Measurements from ENCODE around the gene LONP1.
"Not testable (repeated sequence)": the region's sequence is repeated elsewhere in the genome, so short reads cannot be mapped to it uniquely, and the experiment has no call there.

The LONP1 gene

GRCh38 chr19:5691822-5692722 lies 27.9 kb downstream of the LONP1 start:
- no peak for DNase-seq

GRCh38 chr19:5690955-5691821 lies 28.8 kb downstream of the LONP1 start:
- no peak for DNase-seq

DNA sequence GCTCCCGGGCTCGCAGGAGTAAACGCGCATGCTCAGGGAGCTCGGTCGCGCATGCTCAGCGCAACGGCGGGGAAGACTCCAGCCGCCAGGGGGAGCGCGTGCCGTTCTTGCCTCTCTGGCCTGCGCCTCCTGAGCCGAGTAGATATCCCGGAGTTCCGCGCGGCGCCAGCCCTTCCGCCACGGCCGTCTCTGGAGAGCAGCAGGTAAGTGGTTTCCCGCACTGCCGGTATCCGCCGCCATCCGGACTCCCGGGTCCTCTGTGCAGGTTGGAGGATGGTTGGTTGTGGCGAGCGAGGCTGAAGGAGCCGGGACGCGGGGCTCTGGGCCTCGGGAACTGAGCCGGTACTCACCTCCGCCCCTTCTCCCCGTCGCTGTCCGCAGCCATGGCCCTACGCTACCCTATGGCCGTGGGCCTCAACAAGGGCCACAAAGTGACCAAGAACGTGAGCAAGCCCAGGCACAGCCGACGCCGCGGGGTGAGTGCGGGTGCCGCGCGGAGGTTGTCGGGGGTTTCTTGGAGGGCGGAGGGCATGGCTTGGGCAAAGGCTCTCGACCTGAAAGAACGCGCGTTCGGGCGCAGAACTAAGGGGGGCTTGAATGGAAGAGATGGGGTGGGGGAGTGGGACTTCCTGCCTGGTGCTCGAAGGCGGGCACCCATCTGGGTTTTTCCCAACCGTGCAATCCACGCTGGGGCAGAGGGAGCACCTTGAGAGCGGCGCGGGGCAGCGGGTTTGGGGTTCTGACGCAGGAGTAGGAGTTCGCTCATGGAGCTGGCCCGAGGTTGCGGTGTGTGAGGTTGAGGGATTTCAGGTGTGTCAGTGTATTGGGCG lies 29.6 kb downstream of the LONP1 start, which contains the start of gene RPL36:
RPL36 (plus strand) TSS at position 171 of the 830 bp plus-strand sequence; CDS start at position 384, 213 bp downstream.
- DNase-seq, result peak; percentile 97

DNA sequence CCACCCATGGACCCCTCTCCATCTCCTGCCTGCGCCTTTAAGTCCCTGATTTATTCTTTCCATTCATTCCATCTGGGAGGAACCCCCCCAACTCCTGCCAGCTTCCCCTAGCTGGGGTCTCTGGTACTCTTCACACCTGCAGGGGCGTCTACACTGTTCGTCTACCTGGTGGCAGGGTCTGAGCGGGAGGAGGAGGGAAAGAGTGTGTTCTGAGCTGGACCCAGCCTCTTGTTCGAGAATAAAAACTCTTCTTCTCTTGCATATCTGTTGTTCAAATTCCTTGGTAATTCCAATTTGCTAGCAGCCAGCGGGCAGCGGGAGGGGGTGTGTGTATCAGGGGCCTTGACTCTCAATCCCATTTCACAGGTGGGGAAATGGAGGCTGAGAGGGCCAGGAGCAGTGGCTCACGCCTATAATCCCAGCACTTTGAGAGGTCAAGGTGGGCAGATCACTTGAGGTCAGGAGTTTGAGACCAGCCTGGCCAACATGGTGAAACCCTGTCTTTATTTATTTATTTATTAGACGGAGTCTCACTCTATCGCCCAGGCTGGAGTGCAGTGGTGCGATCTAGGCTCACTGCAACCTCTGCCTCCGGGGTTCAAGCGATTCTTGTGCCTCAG lies 31.6 kb downstream of the LONP1 start:
- DNase-seq, result not testable (repeated sequence)

DNA sequence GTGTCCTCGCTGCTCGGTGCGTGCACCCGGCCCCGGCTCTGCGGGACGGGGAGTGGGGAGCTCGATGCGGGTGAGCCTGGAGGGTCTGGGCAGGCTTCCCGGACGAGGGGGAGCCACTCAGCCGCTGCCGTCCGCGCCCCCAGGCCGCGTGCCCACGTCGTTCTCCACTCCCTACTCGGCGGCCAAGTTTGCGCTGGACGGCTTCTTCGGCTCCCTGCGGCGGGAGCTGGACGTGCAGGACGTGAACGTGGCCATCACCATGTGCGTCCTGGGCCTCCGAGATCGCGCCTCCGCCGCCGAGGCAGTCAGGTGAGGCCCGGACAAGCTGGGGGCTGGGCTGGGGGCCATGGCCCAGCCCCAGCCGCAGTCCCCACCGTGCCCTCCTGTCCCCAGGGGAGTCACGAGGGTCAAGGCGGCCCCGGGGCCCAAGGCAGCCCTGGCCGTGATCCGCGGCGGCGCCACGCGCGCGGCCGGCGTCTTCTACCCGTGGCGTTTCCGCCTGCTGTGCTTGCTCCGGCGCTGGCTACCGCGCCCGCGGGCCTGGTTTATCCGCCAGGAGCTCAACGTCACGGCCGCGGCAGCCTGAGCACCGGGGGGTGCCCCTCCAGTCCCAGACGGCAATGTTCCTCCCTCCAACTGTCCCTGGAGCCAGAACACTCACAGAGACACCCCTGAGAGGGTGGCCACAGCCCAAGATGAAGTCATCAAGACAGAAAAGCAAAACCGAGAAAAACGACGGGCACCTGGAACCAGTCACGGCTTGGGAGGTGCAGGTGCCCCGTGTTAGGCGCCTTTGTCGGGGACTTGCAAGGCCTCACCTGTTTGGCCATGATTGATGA lies 32.4 kb downstream of the LONP1 start:
- peak; percentile 69 for DNase-seq

DNA sequence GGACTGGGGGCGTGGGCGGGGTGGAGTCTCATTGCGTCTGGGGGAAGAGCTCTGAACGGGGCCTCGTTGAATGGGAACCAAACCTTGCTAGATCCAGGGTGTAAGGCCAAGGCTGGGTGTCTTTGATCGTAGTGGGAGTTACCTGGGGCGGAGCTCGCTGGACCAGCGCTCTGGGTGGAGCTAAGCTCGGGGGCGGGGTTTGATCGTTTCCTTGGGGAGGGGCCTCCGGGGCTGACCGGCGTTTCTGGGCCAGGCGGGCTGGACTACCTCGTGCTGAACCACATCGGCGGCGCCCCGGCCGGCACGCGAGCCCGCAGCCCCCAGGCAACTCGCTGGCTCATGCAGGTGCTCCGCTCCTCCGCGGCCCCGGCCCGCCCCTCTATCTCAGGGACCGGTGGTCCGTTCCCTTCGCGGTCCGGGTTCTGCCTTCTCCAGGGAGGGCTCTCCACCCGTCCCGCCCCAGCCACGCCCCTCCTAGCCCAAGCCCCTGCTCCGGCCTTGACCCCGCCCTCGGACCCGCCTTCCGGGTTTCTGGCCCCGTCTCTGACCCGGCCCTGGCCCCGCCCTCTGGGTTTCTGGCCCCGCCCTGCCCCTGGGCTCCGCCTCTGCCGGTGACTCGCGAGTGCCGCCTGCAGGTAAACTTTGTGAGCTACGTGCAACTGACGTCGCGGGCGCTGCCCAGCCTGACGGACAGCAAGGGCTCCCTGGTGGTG lies 33.1 kb downstream of the LONP1 start:
- DNase-seq, result peak; percentile 98

- DNase-seq, result no peak
Observed at GRCh38 chr19:5686326-5686646, 33.7 kb downstream of the LONP1 start.

DNA sequence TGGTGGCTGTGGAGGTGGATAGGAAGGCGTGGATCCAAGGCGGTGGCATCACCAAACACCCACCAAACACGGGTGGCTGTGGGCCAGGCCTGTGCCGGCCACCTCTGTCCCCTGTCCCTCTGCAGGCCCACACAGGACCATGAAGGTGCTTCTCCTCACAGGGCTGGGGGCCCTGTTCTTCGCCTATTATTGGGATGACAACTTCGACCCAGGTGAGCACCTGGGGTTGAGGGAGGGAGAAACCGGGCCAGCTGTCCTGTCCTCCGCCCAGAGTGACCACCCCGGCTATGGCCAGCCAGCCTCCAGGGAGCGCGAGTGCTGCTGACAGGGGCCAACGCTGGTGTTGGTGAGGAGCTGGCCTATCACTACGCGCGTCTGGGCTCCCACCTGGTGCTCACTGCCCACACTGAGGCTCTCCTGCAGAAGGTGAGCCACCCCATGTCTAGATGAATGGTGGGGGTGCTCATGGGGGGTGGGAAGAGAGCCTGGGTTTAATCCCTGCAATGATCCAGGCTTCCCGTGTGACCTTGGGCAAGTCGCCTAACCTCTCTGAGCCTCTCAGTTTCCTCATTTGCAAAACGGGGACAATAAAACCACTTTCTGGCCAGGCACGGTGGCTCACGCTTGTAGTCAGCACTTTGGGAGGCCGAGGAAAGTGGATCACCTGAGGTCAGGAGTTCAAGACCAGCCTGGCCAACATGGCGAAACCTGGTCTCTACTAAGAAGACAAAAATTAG lies 35.1 kb downstream of the LONP1 start:
- no peak for DNase-seq

- DNase-seq, result no peak
Observed at GRCh38 chr19:5683177-5683886, 36.6 kb downstream of the LONP1 start.

- no peak for DNase-seq
Observed at GRCh38 chr19:5682107-5682482, 37.9 kb downstream of the LONP1 start.

DNA sequence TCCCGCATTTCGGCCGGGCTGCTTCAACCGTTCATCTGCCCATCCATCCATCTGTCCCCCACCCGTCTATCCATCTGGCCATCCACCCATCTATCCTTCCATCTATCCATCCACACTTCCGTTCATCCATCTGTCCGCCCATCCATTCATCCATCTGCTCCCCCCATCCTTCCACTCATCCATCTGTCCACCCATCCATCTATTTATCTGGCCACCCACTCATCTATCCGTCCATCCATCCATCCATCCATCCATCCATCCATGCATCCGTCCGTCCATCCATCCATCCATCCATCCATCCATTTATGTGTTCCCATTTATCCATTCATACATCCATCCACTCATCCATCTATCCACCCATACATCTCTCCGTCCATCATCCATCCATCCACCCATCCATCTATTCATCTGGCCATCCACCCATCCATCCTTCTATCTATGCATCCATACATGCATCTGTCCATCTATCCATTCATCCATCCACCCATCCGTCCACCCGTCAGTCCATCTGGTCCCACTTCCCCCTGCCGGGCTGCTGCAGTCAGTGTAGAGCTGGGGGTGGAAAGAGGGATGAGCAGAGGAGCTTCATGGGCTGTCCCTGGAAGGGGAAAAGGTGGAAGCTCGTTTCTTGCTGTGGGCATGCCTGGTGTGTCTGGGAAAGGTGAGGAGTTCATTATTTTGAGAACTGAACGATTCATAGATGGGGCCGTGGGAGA lies 38.4 kb downstream of the LONP1 start:
- no peak for DNase-seq

DNA sequence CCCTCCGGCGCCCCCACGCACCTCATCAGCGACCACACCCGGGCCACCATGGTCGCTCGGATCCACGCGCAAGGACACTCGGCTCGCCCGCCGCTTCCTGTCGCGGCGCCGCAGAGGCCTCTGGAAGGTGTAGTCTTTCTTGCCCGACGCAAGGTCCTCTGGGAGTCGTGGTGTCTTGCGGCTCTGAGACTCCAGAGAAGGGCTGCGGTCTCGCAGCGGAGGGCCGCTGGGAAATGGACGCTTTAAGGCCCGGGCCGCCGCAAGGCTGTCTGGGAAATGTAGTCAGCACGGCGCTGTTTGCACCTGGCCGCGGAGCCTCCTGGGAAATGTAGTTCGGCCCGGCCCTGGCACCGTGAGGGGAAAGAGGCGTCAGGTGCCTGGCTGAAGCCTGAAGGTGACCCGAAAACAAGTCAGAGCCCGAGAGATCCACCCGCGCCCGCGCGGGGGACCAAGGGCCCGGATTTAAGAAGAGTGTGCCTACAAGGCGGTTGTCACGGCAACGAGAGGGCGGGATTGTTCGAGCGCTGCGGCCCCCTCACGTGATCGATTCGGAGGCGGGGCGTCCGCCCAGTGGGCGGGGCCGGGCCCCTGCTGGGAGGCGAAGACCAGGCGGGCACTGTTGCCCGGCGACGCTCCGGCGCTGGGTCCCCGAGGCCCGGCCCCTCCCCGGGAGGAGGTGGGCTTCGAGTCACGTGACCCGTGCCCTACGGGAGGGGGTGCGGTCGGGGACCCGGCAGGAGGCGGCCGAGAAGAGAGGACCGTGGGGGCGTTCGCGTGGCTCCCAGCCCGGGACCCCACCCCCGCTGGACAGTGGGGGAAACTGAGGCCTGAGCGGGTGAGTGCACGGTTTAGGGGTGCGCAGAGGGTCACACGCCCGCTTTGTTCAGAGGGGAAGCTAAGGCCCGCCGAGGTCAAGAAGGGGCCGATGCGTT lies 39.2 kb downstream of the LONP1 start, which contains the start of the genes HSD11B1L and MICOS13:
HSD11B1L (plus strand) TSS at position 591 of the 932 bp plus-strand sequence. CDS start 3,806 bp downstream, outside the sequence.
MICOS13 (minus strand) TSS at position 80 of the 932 bp plus-strand sequence; CDS start at position 50, 30 bp downstream.
- peak; percentile 98 for DNase-seq

- DNase-seq, result no peak
Observed at GRCh38 chr19:5680084-5680436, 39.9 kb downstream of the LONP1 start.

- no peak for DNase-seq
Observed at GRCh38 chr19:5679289-5680083, 40.5 kb downstream of the LONP1 start.

DNA sequence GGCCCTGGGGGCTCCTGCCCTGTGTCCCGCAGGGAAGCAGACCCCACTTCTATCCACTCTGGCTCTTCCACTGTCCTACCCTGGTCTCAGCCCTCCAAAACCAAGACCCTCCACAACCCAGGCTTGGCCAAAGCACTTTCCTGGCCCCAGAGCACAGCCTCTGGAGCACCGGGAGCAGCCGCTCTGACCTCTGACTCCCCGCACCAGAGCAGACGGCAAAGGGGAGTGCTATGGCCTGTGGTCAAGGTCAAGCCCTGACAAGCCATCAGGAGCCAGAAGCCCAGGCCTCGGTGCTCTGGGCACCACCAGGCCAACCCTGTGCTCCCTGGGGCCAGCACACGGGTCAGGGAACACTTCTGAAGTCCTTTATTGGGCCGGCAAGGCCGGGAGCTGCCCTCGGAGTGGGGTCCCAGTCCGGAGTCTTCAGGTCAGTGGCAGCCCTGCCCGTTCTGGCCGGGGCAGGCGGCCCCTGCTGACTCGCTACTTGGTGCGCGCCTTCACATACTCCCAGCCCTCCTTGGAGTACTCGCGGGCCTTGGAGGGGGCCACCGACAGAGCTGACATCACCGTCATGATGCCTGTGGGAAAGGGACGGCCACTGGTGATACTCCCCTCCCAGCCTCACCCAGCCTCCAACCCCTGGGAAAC lies 41.8 kb downstream of the LONP1 start:
- no peak for DNase-seq

DNA sequence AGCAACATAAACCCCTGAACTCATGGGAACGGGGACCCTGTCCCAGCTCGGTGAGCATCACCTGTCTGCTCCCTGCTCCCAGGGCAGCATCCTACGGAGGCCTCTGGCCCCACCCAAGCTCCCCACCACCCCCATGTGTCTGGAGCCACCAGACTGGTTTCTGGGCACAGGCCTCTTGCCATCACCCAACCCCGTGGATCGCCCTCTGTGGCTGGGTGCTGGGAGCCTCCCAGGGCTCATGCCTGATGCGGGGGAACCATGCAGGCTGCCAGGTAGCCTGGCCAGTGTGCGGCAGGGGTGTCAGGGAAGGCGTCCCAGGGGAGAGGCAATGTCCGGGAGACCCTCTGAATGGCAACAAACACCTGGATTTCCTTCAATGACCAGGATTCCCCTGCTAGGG lies 42.4 kb downstream of the LONP1 start:
- no peak for DNase-seq

Measured in T1000 (cell line).